ENCODE measurements around the gene KRIT1.

Gene KRIT1

DNA sequence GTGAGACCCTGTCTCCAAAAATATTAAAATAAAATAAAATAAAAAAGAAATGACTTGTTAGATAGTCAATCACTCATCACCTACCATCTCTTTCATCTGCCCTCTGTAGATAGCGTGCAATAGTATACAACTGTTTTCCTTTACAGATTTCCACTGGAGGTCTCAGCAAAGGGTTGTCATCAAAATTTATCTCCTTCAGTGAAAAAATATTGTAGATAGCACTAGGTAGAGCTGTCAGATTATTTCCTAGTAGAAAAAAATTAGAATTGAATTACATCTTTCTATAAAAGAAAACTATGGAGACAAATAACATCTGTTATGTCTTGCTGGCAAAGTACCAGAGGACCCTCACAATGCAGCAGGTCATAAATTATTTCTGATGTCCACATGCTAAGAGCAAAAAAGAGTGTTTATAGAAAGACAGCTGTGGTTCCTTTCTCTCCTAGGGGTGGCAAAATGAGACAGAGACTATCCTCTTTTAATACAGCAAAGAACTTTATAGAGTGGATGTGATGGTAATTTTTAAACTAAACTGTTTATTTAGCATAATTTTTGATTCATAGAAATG lies 95.2 kb downstream of the KRIT1 start:
- no peak for DNase-seq

DNA sequence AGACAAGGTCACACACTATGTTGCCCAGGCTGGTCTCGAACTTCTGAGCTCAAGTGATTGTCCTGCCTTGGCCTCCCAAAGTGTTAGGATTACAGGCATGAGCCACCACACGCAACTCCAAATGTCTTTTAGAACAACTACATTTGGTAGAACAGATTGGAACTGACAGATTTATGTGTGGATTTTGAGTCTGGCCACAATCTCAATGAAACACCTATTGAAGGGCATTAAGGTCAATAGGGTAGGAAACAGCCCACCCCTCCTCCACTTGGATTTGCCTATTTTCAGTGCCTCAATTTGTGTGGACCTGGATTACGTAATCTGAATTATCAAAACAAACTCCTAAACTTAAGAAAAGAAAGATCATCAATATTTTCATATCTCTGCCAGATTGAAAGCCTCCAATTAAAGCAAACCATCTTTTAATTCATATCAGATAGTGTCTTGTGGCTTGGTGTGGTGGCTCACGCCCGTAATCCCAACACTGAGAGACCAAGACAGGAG lies 95.9 kb downstream of the KRIT1 start:
- DNase-seq = no peak
